GM12878 (cell line): ENCODE measurements around the gene SLC25A26. TPM values are rescaled to one million over a fixed set of nuclear protein-coding genes. Genes with fewer than 3 reads are reported as not detected.

Experiments
- ATAC-seq: fragments of 200-7000 bp; cut with Tn5 transposase; 3 replicates; pipeline ENCODE4 v1.9.1; 2020; ENCODE audit warnings: mild to moderate bottlenecking, moderate library complexity
- BruUV-seq: library from RNA; stranded (reverse); fragments of 400-500 nt; replicated peaks from 2 replicates; lab custom pipeline; 2021; lab: Mats Ljungman, UMichigan
- CTCF ChIA-PET: fragments of 300-600 bp; sonication (Branson Sonifier 250); formaldehyde crosslinking; extraction: SDS; loops from one replicate; lab custom pipeline; 2021; ENCODE audit warnings: inconsistent platforms; lab: Yijun Ruan, JAX
- POLR2A ChIA-PET: fragments of 350-600 bp; formaldehyde crosslinking; extraction: SDS; loops from one replicate; lab custom pipeline; 2021; ENCODE audit warnings: inconsistent platforms; lab: Charles Lee
- RAD21 ChIA-PET: fragments of 300-600 bp; sonication (Branson Sonifier 250); formaldehyde crosslinking; loops from one replicate; lab custom pipeline; 2023; ENCODE audit warnings: antibody characterized with exemption; ENCODE audit not compliant: unreplicated experiment; lab: Charles Lee
- SMC1A ChIA-PET: fragments of 300-600 bp; sonication (Branson Sonifier 250); formaldehyde crosslinking; loops from one replicate; lab custom pipeline; 2023; ENCODE audit not compliant: unreplicated experiment, uncharacterized antibody; lab: Charles Lee
- DNase-seq: peaks from one replicate; pipeline ENCODE4 v3.0.0-alpha.2; 2011; ENCODE audit warnings: low read depth, low spot score
- FAIRE-seq: peaks from 3 replicates; lab custom pipeline; 2011; peaks lifted over from hg19 to GRCh38; lab: Jason Lieb, UNC
- H2AFZ ChIP-seq: 2 replicates; pipeline ENCODE4 v1.6.0; 2011; ENCODE audit warnings: low read depth, low read length, control low read depth; ENCODE audit not compliant: control insufficient read depth
- H3K27ac ChIP-seq: 2 replicates; pipeline ENCODE4 v1.5.1; 2011; ENCODE audit warnings: control low read depth; ENCODE audit not compliant: control insufficient read depth, insufficient read depth
- H3K27me3 ChIP-seq, 2 experiments: replicated peaks in 1 of 2; 2 replicates each; pipeline versions ENCODE4 v1.6.0 to v1.6.1; 2011; ENCODE audit warnings: low read length in 1 of 2; ENCODE audit not compliant: control insufficient read depth in 2 of 2, insufficient read depth in 2 of 2
- H3K36me3 ChIP-seq, 2 experiments: 2 replicates each; pipeline ENCODE4 v1.5.1; 2011; ENCODE audit warnings: low read length in 1 of 2; ENCODE audit not compliant: control insufficient read depth in 2 of 2, insufficient read depth in 2 of 2
- H3K4me1 ChIP-seq: 2 replicates; pipeline ENCODE4 v1.6.1; 2011; ENCODE audit warnings: mild to moderate bottlenecking, low read length, moderate library complexity, mixed read lengths; ENCODE audit not compliant: control insufficient read depth, insufficient read depth
- H3K4me2 ChIP-seq: 2 replicates; pipeline ENCODE4 v1.6.0; 2011; ENCODE audit warnings: control low read depth; ENCODE audit not compliant: control insufficient read depth, insufficient read depth
- H3K4me3 ChIP-seq: fragments of 200-600 bp; sonication (generic); 2 replicates; pipeline ENCODE4 v1.5.1; 2016
- H3K79me2 ChIP-seq: 2 replicates; pipeline ENCODE4 v1.6.0; 2011; ENCODE audit warnings: low read length; ENCODE audit not compliant: control insufficient read depth, insufficient read depth
- H3K9ac ChIP-seq: 2 replicates; pipeline ENCODE4 v1.8.0; 2011; ENCODE audit warnings: low read length, control low read depth, mixed read lengths; ENCODE audit not compliant: control insufficient read depth, insufficient read depth
- H3K9me3 ChIP-seq: replicated peaks from 3 replicates; pipeline ENCODE4 v1.5.1; 2011; ENCODE audit warnings: mild to moderate bottlenecking, low read length; ENCODE audit not compliant: control insufficient read depth, insufficient read depth
- H4K20me1 ChIP-seq: 2 replicates; pipeline ENCODE4 v1.6.0; 2011; ENCODE audit not compliant: control insufficient read depth, insufficient read depth
- ATF7 ChIP-seq: fragments of 450-650 bp; IDR thresholded peaks from 2 replicates; pipeline ENCODE4 v1.6.1; 2016; ENCODE audit warnings: low read depth, mild to moderate bottlenecking
- BCL11A ChIP-seq: IDR thresholded peaks from 2 replicates; pipeline ENCODE4 v1.6.1; 2011; ENCODE audit warnings: low read depth, low read length
- BHLHE40 ChIP-seq, 2 experiments: fragments of 450-650 bp in 1 of 2; IDR thresholded peaks; 2 replicates each; pipeline ENCODE4 v1.6.1; 2011 to 2017; ENCODE audit warnings: low read depth in 2 of 2, borderline replicate concordance in 1 of 2, improper control_type of control experiment in 1 of 2, low read length in 1 of 2, mild to moderate bottlenecking in 1 of 2
- CBX5 ChIP-seq: sonication (generic); IDR thresholded peaks from 2 replicates; pipeline ENCODE4 v1.6.1; 2016; ENCODE audit warnings: low read depth, moderate library complexity, mild to moderate bottlenecking, inconsistent platforms
- CREM ChIP-seq: IDR thresholded peaks from 2 replicates; pipeline ENCODE4 v1.6.1; 2014; ENCODE audit warnings: antibody characterized with exemption, low read depth
- EGR1 ChIP-seq, 2 experiments: IDR thresholded peaks; 1 replicate in 1 of 2; 2 replicates in 1 of 2; pipeline ENCODE4 v1.6.1; 2011 to 2012; ENCODE audit warnings: low read depth in 2 of 2, low read length in 2 of 2, borderline replicate concordance in 1 of 2, mild to moderate bottlenecking in 1 of 2, moderate library complexity in 1 of 2
- HDAC6 ChIP-seq: fragments of 200-600 bp; sonication (generic); IDR thresholded peaks from one replicate; pipeline ENCODE4 v1.8.0; 2017; ENCODE audit warnings: antibody characterized with exemption; ENCODE audit not compliant: unreplicated experiment
- IRF4 ChIP-seq: IDR thresholded peaks from 2 replicates; pipeline ENCODE4 v1.6.1; 2011; ENCODE audit warnings: low read depth, low read length
- MYC ChIP-seq: IDR thresholded peaks from 2 replicates; pipeline ENCODE4 v1.6.1; 2011; ENCODE audit warnings: mild to moderate bottlenecking, low read length, moderate library complexity, inconsistent platforms; ENCODE audit not compliant: insufficient read depth, insufficient replicate concordance, insufficient read length, severe bottlenecking
- NFYA ChIP-seq: IDR thresholded peaks from 2 replicates; pipeline ENCODE4 v1.6.1; 2011; ENCODE audit warnings: low read depth, mild to moderate bottlenecking, low read length, improper control_type of control experiment, borderline replicate concordance
- PAX5 ChIP-seq: IDR thresholded peaks from 2 replicates; pipeline ENCODE4 v1.6.1; 2011; ENCODE audit warnings: low read depth, low read length, borderline replicate concordance
- RCOR1 ChIP-seq: conservative IDR thresholded peaks from 2 replicates; pipeline ENCODE4 v1.6.1; 2012; ENCODE audit warnings: low read depth, low read length, improper control_type of control experiment
- RFX5 ChIP-seq: IDR thresholded peaks from 2 replicates; pipeline ENCODE4 v1.6.1; 2011; ENCODE audit warnings: low read depth, low read length, improper control_type of control experiment
- RUNX3 ChIP-seq: IDR thresholded peaks from 2 replicates; pipeline ENCODE4 v1.6.1; 2012; ENCODE audit warnings: low read length, inconsistent platforms
- SRF ChIP-seq, 2 experiments: IDR thresholded peaks; 2 replicates each; pipeline ENCODE4 v1.6.1; 2011; ENCODE audit warnings: low read depth in 2 of 2, low read length in 2 of 2, mild to moderate bottlenecking in 1 of 2, moderate library complexity in 1 of 2
- TARDBP ChIP-seq: IDR thresholded peaks from 2 replicates; pipeline ENCODE4 v1.6.1; 2016; ENCODE audit warnings: borderline replicate concordance
- TBL1XR1 ChIP-seq: IDR thresholded peaks from 2 replicates; pipeline ENCODE4 v1.6.1; 2012; ENCODE audit warnings: low read depth, low read length, improper control_type of control experiment
- TCF7 ChIP-seq: IDR thresholded peaks from 2 replicates; pipeline ENCODE4 v1.6.1; 2014; ENCODE audit warnings: antibody characterized with exemption, borderline replicate concordance
- ZNF384 ChIP-seq: IDR thresholded peaks from 2 replicates; pipeline ENCODE4 v1.6.1; 2012; ENCODE audit warnings: low read depth, mild to moderate bottlenecking, low read length, improper control_type of control experiment, borderline replicate concordance
- WGBS: methylation state at CpG from one replicate; pipeline ENCODE4 v1.1.6; 2016; ENCODE audit warnings: low lambda C conversion rate; ENCODE audit not compliant: insufficient replicate concordance, insufficient coverage; ENCODE audit errors: missing lambda C conversion rate; 5-methylcytosine and 5-hydroxymethylcytosine counted together
- in situ Hi-C: fragments of 300-500 bp; cut with MboI; formaldehyde crosslinking; loops from 9 replicates; pipeline ENCODE4 v1.14.3; 2018; ENCODE audit warnings: mixed read lengths
- intact Hi-C: fragments of 100-400 bp; cut with micrococcal nuclease; formaldehyde crosslinking; loops from one replicate; pipeline ENCODE4 v1.14.2; 2022; ENCODE audit not compliant: unreplicated experiment
- polyA plus RNA-seq, 11 experiments: library from polyadenylated mRNA; depleted of rRNA in 4 of 11; unstranded in 6 of 11; stranded (reverse) in 5 of 11; fragments of >200 nt; fragmentation: Nextera tagmentation in 4 of 11; fragmentation: Illumina TruSeq in 1 of 11; extraction: Ambion mirVana in 4 of 11; extraction: Trizol in 1 of 11; gene quantifications; 1 replicate in 1 of 11; 2 replicates in 10 of 11; pipeline versions ENCODE4 v1.2.1 to v1.2.3, GENCODE V29; 2011 to 2016; ENCODE audit warnings: inconsistent platforms in 2 of 11, missing spikeins in 2 of 11, low read depth in 1 of 11
- total RNA-seq, 4 experiments: library from RNA; depleted of rRNA in 3 of 4; stranded (reverse); fragments of >200 nt in 3 of 4; fragmentation: Illumina TruSeq in 1 of 4; extraction: Trizol in 1 of 4; gene quantifications; 2 replicates each; pipeline versions ENCODE4 v1.2.1 to v1.2.3, GENCODE V29; 2013 to 2021
- TF ChIP-seq, protein P1 (sequence below): fragments of 450-650 bp; IDR thresholded peaks from 2 replicates; pipeline ENCODE4 v1.6.1; 2018; ENCODE audit warnings: borderline replicate concordance, mild to moderate bottlenecking; ENCODE audit not compliant: partially characterized antibody
- TF ChIP-seq, protein P2 (sequence below): fragments of 450-650 bp; IDR thresholded peaks from 2 replicates; pipeline ENCODE4 v1.6.1; 2017; ENCODE audit warnings: mild to moderate bottlenecking

Gene SLC25A26
- total and polyA plus RNA-seq, 10 of the 15 experiments (the other 5 are each of a cell fraction or from before 2014, with no cell fraction given), result 14.6 to 49.7 (median 24.9) TPM

DNA sequence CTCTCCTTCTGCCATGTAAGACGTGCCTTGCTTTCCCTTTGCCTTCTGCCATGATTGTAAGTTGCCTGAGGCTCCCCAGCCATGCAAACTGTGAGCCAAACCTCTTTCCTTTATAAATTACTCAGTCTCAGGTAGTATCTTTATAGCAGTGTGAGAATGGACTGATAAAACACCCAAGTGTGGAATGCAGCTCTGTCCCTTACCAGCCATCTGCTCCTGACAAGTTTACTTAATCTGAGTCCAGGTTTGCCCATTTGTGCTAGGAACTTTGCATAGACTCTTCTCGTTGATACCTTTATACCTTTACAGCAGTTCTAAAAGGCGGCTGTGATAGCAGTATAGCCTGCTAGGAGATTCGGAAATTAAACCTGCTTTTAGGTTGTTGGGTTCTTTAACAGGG is 48.1 kb downstream of the SLC25A26 start (continued):
- TF ChIP-seq TCF7, result no peak
- TF ChIP-seq RCOR1, result no peak

DNA sequence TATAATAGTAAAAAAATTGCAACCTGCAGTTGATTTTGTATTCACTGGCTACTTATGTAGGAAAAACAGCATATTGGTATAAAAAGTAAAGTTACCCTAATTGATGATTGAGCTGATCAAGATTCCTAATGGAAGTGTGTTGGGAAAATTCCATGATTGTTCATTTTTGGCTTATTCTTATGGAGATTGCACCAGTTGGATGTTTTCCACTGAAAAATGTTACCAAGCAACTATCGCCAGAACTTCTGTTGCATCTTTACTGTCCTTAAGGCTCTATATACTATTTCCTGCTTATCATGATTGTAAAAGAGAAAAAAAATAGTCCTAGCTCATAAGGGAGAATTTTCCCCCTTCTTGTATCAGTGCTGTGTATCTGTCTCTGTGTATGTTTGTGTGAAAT is 48.6 kb downstream of the SLC25A26 start:
- Histone ChIP-seq H3K27me3 (no peaks in the 10 kb centered on the region), H4K20me1 (no peaks in the 10 kb centered on the region), H3K27ac (no peak overlapping the region), H3K79me2 (no peaks in the 10 kb centered on the region), H2AFZ (no peak overlapping the region), H3K9ac (no peak overlapping the region), H3K4me3 (no peak overlapping the region), H3K36me3 (no peaks in the 10 kb centered on the region), H3K4me2 (no peak overlapping the region), H3K4me1 (no peaks in the 10 kb centered on the region; the same call in 1 of the 2 replicates), H3K9me3 (no peaks in the 10 kb centered on the region; the same call in 2 of the 3 replicates)
- FAIRE-seq (no peak), DNase-seq (no peak), ATAC-seq (no peak)
- BruUV-seq, result no TSS peak
- CTCF ChIA-PET, result interaction anchor here (1.0 to 3.5 kb wide), 6 partner anchors 15 to 553 kb away, joined by 4 to 23 read pairs (median 7); partner anchors contain the start of gene SLC25A26
- in situ Hi-C loops (no loop called here), intact Hi-C loops (no loop called here)
- POLR2A ChIA-PET, result no interaction called here
- SMC1A ChIA-PET, result interaction anchor here (1.3 kb wide), 1 partner anchor 13 kb away, joined by 4 read pairs; no protein-coding TSS in a partner anchor
- RAD21 ChIA-PET, result no interaction called here
- 100% methylated on average over 1 of the region's 1 CpG for WGBS
- TF ChIP-seq IRF4, result no peak
- no peak for TF ChIP-seq CBX5
- no peak for TF ChIP-seq ZNF384
- TF ChIP-seq TARDBP, result no peak
- TF ChIP-seq, protein P1, sequence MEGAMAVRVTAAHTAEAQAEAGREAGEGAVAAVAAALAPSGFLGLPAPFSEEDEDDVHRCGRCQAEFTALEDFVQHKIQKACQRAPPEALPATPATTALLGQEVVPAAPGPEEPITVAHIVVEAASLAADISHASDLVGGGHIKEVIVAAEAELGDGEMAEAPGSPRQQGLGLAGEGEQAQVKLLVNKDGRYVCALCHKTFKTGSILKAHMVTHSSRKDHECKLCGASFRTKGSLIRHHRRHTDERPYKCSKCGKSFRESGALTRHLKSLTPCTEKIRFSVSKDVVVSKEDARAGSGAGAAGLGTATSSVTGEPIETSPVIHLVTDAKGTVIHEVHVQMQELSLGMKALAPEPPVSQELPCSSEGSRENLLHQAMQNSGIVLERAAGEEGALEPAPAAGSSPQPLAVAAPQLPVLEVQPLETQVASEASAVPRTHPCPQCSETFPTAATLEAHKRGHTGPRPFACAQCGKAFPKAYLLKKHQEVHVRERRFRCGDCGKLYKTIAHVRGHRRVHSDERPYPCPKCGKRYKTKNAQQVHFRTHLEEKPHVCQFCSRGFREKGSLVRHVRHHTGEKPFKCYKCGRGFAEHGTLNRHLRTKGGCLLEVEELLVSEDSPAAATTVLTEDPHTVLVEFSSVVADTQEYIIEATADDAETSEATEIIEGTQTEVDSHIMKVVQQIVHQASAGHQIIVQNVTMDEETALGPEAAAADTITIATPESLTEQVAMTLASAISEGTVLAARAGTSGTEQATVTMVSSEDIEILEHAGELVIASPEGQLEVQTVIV, result no peak
- TF ChIP-seq RFX5, result no peak
- no peak for TF ChIP-seq CREM
- TF ChIP-seq BCL11A, result no peak
- TF ChIP-seq HDAC6, result no peak
- no peak for TF ChIP-seq NFYA
- TF ChIP-seq, protein P2, sequence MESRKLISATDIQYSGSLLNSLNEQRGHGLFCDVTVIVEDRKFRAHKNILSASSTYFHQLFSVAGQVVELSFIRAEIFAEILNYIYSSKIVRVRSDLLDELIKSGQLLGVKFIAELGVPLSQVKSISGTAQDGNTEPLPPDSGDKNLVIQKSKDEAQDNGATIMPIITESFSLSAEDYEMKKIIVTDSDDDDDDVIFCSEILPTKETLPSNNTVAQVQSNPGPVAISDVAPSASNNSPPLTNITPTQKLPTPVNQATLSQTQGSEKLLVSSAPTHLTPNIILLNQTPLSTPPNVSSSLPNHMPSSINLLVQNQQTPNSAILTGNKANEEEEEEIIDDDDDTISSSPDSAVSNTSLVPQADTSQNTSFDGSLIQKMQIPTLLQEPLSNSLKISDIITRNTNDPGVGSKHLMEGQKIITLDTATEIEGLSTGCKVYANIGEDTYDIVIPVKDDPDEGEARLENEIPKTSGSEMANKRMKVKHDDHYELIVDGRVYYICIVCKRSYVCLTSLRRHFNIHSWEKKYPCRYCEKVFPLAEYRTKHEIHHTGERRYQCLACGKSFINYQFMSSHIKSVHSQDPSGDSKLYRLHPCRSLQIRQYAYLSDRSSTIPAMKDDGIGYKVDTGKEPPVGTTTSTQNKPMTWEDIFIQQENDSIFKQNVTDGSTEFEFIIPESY, result no peak
- no peak for TF ChIP-seq SRF (IDR thresholded peaks at IDR 0.05; ENCODE audit: low read depth in 2 of 2, low read length in 2 of 2)
- no peak for TF ChIP-seq ATF7
- no peak for TF ChIP-seq EGR1 (IDR thresholded peaks at IDR 0.05; ENCODE audit: borderline replicate concordance in 1 of 2, low read depth in 2 of 2, low read length in 2 of 2)
- no peak for TF ChIP-seq MYC
- no peak for TF ChIP-seq PAX5
- TF ChIP-seq BHLHE40 (IDR thresholded peaks at IDR 0.05; ENCODE audit: borderline replicate concordance in 1 of 2, low read depth in 2 of 2, low read length in 1 of 2), result no peak
- no peak for TF ChIP-seq RUNX3
- no peak for TF ChIP-seq TBL1XR1
